Measurements from ENCODE around the gene GPI.

The GPI gene

DNA sequence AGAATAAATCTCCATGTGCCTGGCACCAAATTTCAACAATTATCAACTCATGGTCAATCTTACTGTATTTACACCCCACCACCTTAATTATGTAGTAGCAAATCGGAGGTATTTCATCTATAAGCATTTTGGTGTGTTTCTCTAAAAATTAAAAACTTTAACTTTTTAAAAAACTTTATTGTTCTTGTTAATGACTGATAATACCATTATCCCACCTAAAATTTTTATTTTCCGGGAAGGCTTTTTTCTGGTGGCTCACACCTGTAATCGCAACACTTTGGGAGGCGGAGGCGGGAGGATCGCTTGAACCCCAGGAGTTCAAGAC is 38.8 kb downstream of the GPI start (continued):
- TF ChIP-seq, protein P1, sequence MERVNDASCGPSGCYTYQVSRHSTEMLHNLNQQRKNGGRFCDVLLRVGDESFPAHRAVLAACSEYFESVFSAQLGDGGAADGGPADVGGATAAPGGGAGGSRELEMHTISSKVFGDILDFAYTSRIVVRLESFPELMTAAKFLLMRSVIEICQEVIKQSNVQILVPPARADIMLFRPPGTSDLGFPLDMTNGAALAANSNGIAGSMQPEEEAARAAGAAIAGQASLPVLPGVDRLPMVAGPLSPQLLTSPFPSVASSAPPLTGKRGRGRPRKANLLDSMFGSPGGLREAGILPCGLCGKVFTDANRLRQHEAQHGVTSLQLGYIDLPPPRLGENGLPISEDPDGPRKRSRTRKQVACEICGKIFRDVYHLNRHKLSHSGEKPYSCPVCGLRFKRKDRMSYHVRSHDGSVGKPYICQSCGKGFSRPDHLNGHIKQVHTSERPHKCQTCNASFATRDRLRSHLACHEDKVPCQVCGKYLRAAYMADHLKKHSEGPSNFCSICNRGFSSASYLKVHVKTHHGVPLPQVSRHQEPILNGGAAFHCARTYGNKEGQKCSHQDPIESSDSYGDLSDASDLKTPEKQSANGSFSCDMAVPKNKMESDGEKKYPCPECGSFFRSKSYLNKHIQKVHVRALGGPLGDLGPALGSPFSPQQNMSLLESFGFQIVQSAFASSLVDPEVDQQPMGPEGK (CRISPR knock-in tag; IDR thresholded peaks at IDR 0.05; ENCODE audit: borderline replicate concordance), result no peak
- TF ChIP-seq RARB (CRISPR knock-in tag; IDR thresholded peaks at IDR 0.05) (no peak), BACH2 (CRISPR knock-in tag; IDR thresholded peaks at IDR 0.05; ENCODE audit: borderline replicate concordance) (no peak), ZFP3 (CRISPR knock-in tag; IDR thresholded peaks at IDR 0.05) (no peak), OSR1 (CRISPR knock-in tag; IDR thresholded peaks at IDR 0.05) (no peak), ISL1 (CRISPR knock-in tag; IDR thresholded peaks at IDR 0.05) (no peak)

DNA sequence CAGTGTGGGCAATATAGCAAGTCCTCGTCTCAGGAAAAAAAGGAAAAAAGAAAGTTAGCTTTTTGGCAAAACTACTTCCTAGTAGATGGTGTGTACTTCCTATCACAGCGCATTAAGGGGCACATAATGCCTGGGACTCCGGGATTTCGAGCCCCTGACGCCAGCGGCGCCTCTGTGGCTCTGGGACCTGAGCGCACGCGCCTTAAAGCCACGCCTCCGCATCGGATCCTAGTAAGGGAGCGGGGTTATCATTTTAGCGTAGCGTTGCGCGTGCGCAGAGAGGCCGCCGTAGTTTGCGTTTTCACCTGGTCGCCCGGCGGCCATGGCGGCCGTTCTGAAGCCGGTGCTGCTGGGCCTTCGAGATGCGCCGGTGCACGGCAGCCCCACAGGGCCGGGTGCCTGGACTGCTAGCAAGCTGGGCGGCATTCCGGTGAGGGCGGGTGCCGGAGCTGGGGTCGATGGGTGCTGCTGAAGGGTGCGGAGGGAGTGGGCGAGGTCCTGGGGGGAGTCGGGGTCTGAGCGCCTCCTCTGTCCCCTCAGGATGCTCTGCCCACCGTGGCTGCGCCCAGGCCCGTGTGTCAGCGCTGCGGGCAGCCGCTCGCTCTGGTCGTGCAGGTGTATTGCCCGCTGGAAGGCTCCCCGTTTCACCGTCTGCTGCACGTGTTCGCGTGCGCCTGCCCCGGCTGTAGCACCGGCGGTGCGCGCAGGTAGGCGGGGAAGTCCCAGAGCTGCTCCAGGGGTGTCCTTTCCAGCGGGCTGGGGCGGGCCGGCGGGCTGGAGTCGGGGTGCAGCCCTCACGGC is 39.3 kb downstream of the GPI start, which contains the start of gene PDCD2L:
Gene PDCD2L (plus strand): TSS at position 291 of the 801 bp plus-strand sequence. CDS start 32 bp downstream, at position 323.
- TF ChIP-seq ZNF565 (CRISPR knock-in tag; conservative IDR thresholded peaks at IDR 0.05; ENCODE audit: low read depth) (no peak), ISL1 (CRISPR knock-in tag; IDR thresholded peaks at IDR 0.05) (no peak), ARNTL (CRISPR knock-in tag; IDR thresholded peaks at IDR 0.05; ENCODE audit: borderline replicate concordance, low read depth) (no peak), RARB (CRISPR knock-in tag; IDR thresholded peaks at IDR 0.05) (no peak), ZNF8 (CRISPR knock-in tag; IDR thresholded peaks at IDR 0.05) (no peak), BACH2 (CRISPR knock-in tag; IDR thresholded peaks at IDR 0.05; ENCODE audit: borderline replicate concordance) (no peak), CSDC2 (CRISPR knock-in tag; IDR thresholded peaks at IDR 0.05) (no peak)
- TF ChIP-seq, protein P1 (CRISPR knock-in tag; IDR thresholded peaks at IDR 0.05; ENCODE audit: borderline replicate concordance), result no peak
- TF ChIP-seq, protein P2, sequence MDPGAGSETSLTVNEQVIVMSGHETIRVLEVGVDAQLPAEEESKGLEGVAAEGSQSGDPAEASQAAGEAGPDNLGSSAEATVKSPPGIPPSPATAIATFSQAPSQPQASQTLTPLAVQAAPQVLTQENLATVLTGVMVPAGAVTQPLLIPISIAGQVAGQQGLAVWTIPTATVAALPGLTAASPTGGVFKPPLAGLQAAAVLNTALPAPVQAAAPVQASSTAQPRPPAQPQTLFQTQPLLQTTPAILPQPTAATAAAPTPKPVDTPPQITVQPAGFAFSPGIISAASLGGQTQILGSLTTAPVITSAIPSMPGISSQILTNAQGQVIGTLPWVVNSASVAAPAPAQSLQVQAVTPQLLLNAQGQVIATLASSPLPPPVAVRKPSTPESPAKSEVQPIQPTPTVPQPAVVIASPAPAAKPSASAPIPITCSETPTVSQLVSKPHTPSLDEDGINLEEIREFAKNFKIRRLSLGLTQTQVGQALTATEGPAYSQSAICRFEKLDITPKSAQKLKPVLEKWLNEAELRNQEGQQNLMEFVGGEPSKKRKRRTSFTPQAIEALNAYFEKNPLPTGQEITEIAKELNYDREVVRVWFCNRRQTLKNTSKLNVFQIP (CRISPR knock-in tag; IDR thresholded peaks at IDR 0.05; ENCODE audit: borderline replicate concordance, low read depth), result no peak
- ATAC-seq, result peak; percentile 97

DNA sequence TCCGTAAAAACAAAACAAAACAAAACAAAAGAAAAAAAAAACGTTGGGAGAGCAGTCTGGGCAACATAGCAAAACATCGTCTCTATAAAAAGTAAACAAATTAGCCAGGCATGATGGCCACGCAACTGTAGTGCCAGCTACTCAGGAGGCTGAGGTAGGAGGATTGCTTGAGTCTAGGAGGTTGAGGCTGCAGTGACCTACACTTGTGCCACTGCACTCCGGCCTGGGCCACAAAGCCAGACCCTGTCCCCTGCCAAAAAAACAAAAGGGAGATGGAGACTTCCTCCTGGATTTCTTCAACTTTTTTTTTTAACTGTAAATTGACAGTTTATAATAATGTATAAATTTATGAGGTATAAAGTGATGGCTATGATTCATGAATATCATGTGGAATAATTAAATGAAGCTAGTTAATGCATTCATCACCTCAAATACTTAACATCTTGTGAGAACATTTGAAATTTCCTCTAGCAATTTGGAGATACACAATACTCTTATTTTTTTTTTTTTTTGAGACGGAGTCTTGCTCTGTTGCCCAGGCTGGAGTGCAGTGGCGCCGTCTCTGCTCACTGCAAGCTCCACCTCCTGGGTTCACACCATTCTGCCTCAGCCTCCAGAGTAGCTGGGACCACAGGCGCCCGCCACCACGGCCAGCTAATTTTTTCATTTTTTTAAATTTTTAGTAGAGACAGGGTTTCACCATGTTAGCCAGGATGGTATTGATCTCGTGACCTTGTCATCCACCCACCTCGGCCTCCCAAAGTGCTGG is 41.1 kb downstream of the GPI start:
- TF ChIP-seq TOX (CRISPR knock-in tag; IDR thresholded peaks at IDR 0.05; ENCODE audit: borderline replicate concordance) (no peak), RARB (CRISPR knock-in tag; IDR thresholded peaks at IDR 0.05) (no peak), ARNTL (CRISPR knock-in tag; IDR thresholded peaks at IDR 0.05; ENCODE audit: borderline replicate concordance, low read depth) (no peak), ZC3H10 (CRISPR knock-in tag; IDR thresholded peaks at IDR 0.05) (no peak), ZNF8 (CRISPR knock-in tag; IDR thresholded peaks at IDR 0.05) (no peak), GLIS3 (CRISPR knock-in tag; IDR thresholded peaks at IDR 0.05) (no peak)
- TF ChIP-seq, protein P1 (CRISPR knock-in tag; IDR thresholded peaks at IDR 0.05; ENCODE audit: borderline replicate concordance), result no peak
- TF ChIP-seq, protein P3, sequence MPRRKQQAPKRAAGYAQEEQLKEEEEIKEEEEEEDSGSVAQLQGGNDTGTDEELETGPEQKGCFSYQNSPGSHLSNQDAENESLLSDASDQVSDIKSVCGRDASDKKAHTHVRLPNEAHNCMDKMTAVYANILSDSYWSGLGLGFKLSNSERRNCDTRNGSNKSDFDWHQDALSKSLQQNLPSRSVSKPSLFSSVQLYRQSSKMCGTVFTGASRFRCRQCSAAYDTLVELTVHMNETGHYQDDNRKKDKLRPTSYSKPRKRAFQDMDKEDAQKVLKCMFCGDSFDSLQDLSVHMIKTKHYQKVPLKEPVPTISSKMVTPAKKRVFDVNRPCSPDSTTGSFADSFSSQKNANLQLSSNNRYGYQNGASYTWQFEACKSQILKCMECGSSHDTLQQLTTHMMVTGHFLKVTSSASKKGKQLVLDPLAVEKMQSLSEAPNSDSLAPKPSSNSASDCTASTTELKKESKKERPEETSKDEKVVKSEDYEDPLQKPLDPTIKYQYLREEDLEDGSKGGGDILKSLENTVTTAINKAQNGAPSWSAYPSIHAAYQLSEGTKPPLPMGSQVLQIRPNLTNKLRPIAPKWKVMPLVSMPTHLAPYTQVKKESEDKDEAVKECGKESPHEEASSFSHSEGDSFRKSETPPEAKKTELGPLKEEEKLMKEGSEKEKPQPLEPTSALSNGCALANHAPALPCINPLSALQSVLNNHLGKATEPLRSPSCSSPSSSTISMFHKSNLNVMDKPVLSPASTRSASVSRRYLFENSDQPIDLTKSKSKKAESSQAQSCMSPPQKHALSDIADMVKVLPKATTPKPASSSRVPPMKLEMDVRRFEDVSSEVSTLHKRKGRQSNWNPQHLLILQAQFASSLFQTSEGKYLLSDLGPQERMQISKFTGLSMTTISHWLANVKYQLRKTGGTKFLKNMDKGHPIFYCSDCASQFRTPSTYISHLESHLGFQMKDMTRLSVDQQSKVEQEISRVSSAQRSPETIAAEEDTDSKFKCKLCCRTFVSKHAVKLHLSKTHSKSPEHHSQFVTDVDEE (CRISPR knock-in tag; IDR thresholded peaks at IDR 0.05), result no peak
- no peak for ATAC-seq

Data from SK-N-SH treated with all-trans-retinoic acid at 6 μM for 48 hours (cell line).